Endothelial cell of umbilical vein (primary cell): ENCODE measurements around the gene PPP1R1B. TPM values are rescaled to one million over a fixed set of nuclear protein-coding genes. Genes with fewer than 3 reads are reported as not detected.
A peak's percentile ranks its signal among the peaks of the same experiment; 100 is the strongest.

ENCODE experiments used
- BruUV-seq: library from RNA; stranded (reverse); fragments of 400-500 nt; replicated peaks from 2 replicates; lab custom pipeline; 2021; lab: Mats Ljungman, UMichigan
- CTCF ChIA-PET: fragments of 300-600, 350-600 bp; sonication (Branson Sonifier 250); formaldehyde crosslinking; loops from one replicate; lab custom pipeline; 2021; ENCODE audit warnings: antibody characterized with exemption, inconsistent platforms; lab: Charles Lee
- POLR2A ChIA-PET: fragments of 300-600, 350-600 bp; sonication (Branson Sonifier 250); formaldehyde crosslinking; loops from one replicate; lab custom pipeline; 2021; ENCODE audit warnings: antibody characterized with exemption, inconsistent platforms; lab: Charles Lee
- DNase-seq: peaks from one replicate; pipeline ENCODE4 v3.0.0-alpha.2; 2011; ENCODE audit warnings: low read depth, low spot score
- FAIRE-seq: peaks from 2 replicates; lab custom pipeline; 2011; peaks lifted over from hg19 to GRCh38; lab: Jason Lieb, UNC
- H2AFZ ChIP-seq: 2 replicates; pipeline ENCODE4 v1.6.0; 2012; ENCODE audit warnings: low read depth, low read length, control low read depth, inconsistent platforms
- H3K27ac ChIP-seq: 2 replicates; pipeline ENCODE4 v1.5.1; 2011; ENCODE audit warnings: low read depth, mild to moderate bottlenecking, control low read depth, low read length, moderate library complexity; ENCODE audit not compliant: insufficient read depth
- H3K27me3 ChIP-seq, 2 experiments: 2 replicates each; pipeline versions ENCODE4 v1.6.0 to v1.6.1; 2011; ENCODE audit warnings: low read length in 2 of 2, mixed read lengths in 1 of 2; ENCODE audit not compliant: control insufficient read depth in 2 of 2, insufficient read depth in 2 of 2
- H3K36me3 ChIP-seq, 2 experiments: 2 replicates in 1 of 2; 3 replicates in 1 of 2; pipeline ENCODE4 v1.5.1; 2011; ENCODE audit warnings: low read length in 2 of 2, mild to moderate bottlenecking in 1 of 2, moderate library complexity in 1 of 2; ENCODE audit not compliant: control insufficient read depth in 2 of 2, insufficient read depth in 2 of 2; ENCODE audit errors: extremely low read depth in 1 of 2
- H3K4me1 ChIP-seq: 3 replicates; pipeline ENCODE4 v1.5.1; 2011; ENCODE audit warnings: mild to moderate bottlenecking, low read length; ENCODE audit not compliant: control insufficient read depth, insufficient read depth; ENCODE audit errors: extremely low read depth
- H3K4me2 ChIP-seq: 2 replicates; pipeline ENCODE4 v1.6.1; 2011; ENCODE audit warnings: low read length, control low read depth, mixed read lengths; ENCODE audit not compliant: insufficient read depth
- H3K4me3 ChIP-seq, 3 experiments: fragments of 200-600 bp in 1 of 3; sonication (generic), shearing (Covaris generic) in 1 of 3; replicated peaks in 1 of 3; 2 replicates each; pipeline ENCODE4 v1.5.1; 2011 to 2016; ENCODE audit warnings: control low read depth in 3 of 3, low read length in 3 of 3, mild to moderate bottlenecking in 2 of 3, inconsistent platforms in 1 of 3, low read depth in 1 of 3, moderate library complexity in 1 of 3; ENCODE audit not compliant: insufficient read depth in 1 of 3
- H3K79me2 ChIP-seq: 2 replicates; pipeline ENCODE4 v1.6.0; 2012; ENCODE audit warnings: low read length, inconsistent platforms; ENCODE audit not compliant: control insufficient read depth, insufficient read depth
- H3K9ac ChIP-seq: replicated peaks from 2 replicates; pipeline ENCODE3; 2011; ENCODE audit warnings: low read length, control low read depth; ENCODE audit not compliant: insufficient read depth; ENCODE audit errors: extremely low read depth
- H3K9me1 ChIP-seq: replicated peaks from 3 replicates; pipeline ENCODE4 v1.6.0; 2011; ENCODE audit warnings: mild to moderate bottlenecking, low read length; ENCODE audit not compliant: control insufficient read depth, insufficient read depth; ENCODE audit errors: extremely low read depth
- H3K9me3 ChIP-seq: replicated peaks from 2 replicates; pipeline ENCODE4 v1.5.1; 2012; ENCODE audit warnings: low read length, inconsistent platforms; ENCODE audit not compliant: control insufficient read depth, insufficient read depth
- H4K20me1 ChIP-seq: replicated peaks from 2 replicates; pipeline ENCODE3; 2011; ENCODE audit warnings: mild to moderate bottlenecking, low read length; ENCODE audit not compliant: control insufficient read depth, insufficient read depth; ENCODE audit errors: extremely low read depth
- EZH2 ChIP-seq: IDR thresholded peaks from 2 replicates; pipeline ENCODE4 v1.6.1; 2012; ENCODE audit warnings: borderline replicate concordance, low read depth, mild to moderate bottlenecking, moderate library complexity, low read length, inconsistent platforms; ENCODE audit not compliant: severe bottlenecking
- dilution Hi-C: fragments of 300-500 bp; cut with MboI; formaldehyde crosslinking; loops from one replicate; pipeline ENCODE4 v1.15.0; 2019; ENCODE audit warnings: low sequenced_read_pairs; ENCODE audit not compliant: extremely low pct_ligation_motif_present
- intact Hi-C: fragments of 100-400 bp; cut with micrococcal nuclease; formaldehyde crosslinking; loops from one replicate; pipeline ENCODE4 v1.10.0; 2022
- polyA plus RNA-seq, 4 experiments: library from polyadenylated mRNA; depleted of rRNA in 3 of 4; stranded (reverse) in 3 of 4; unstranded in 1 of 4; fragments of >200 nt; gene quantifications; 2 replicates each; pipeline versions ENCODE4 v1.2.1 to v1.2.3, GENCODE V29; 2011 to 2012; ENCODE audit warnings: missing spikeins in 1 of 4
- total RNA-seq: library from RNA; stranded (reverse); gene quantifications from 2 replicates; pipeline ENCODE4 v1.2.3, GENCODE V29; 2021
- TF ChIP-seq, protein P1 (sequence below), 2 donors: IDR thresholded peaks; 1 replicate in 1 of 2; 2 replicates in 1 of 2; pipeline ENCODE4 v1.5.1; 2011; ENCODE audit warnings: low read length in 2 of 2, mild to moderate bottlenecking in 2 of 2, moderate library complexity in 2 of 2, control low read depth in 1 of 2, inconsistent platforms in 1 of 2, low read depth in 1 of 2; ENCODE audit not compliant: insufficient read depth in 1 of 2; ENCODE audit errors: extremely low read depth in 1 of 2

The PPP1R1B gene
- total and polyA plus RNA-seq, 2 donors (not counting 3 experiments of a cell fraction or from before 2014, with no cell fraction given), result not detected

GRCh38 chr17:39605492-39606433 lies 21.0 kb upstream of the PPP1R1B start:
- dilution Hi-C loops (no loop called here), intact Hi-C loops (no loop called here)
- H3K9me1 ChIP-seq, result no peaks in the 10 kb centered on the region
- H3K4me3 ChIP-seq, result no peak overlapping the region
- no peak overlapping the region for H2AFZ ChIP-seq
- no peak overlapping the region for H3K4me2 ChIP-seq
- peaks cover 72 to 87% of the 10 kb centered on the region in 2 experiments for H3K27me3 ChIP-seq
- FAIRE-seq, result no peak
- H3K9ac ChIP-seq, result no peak overlapping the region
- ChIA-PET POLR2A (no interaction called here), CTCF (interaction anchor here (0.9 to 3.0 kb wide), 4 partner anchors 15 to 58 kb away, joined by 3 to 27 read pairs (median 5); no protein-coding TSS in a partner anchor)
- H3K4me1 ChIP-seq, result no peaks in the 10 kb centered on the region
- no peaks in the 10 kb centered on the region for H3K36me3 ChIP-seq
- TF ChIP-seq, protein P1, sequence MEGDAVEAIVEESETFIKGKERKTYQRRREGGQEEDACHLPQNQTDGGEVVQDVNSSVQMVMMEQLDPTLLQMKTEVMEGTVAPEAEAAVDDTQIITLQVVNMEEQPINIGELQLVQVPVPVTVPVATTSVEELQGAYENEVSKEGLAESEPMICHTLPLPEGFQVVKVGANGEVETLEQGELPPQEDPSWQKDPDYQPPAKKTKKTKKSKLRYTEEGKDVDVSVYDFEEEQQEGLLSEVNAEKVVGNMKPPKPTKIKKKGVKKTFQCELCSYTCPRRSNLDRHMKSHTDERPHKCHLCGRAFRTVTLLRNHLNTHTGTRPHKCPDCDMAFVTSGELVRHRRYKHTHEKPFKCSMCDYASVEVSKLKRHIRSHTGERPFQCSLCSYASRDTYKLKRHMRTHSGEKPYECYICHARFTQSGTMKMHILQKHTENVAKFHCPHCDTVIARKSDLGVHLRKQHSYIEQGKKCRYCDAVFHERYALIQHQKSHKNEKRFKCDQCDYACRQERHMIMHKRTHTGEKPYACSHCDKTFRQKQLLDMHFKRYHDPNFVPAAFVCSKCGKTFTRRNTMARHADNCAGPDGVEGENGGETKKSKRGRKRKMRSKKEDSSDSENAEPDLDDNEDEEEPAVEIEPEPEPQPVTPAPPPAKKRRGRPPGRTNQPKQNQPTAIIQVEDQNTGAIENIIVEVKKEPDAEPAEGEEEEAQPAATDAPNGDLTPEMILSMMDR (IDR thresholded peaks at IDR 0.05; ENCODE audit: extremely low read depth in 1 of 2, insufficient read depth in 1 of 2, low read depth in 1 of 2, low read length in 2 of 2), result no peak
- peak; percentile 96 for TF ChIP-seq EZH2
- H4K20me1 ChIP-seq, result no peaks in the 10 kb centered on the region
- DNase-seq, result peak; percentile 13
- no TSS peak for BruUV-seq
- H3K27ac ChIP-seq, result no peak overlapping the region
- H3K79me2 ChIP-seq, result no peaks in the 10 kb centered on the region
- no peaks in the 10 kb centered on the region for H3K9me3 ChIP-seq
